Measurements from ENCODE around the gene SEC14L6. TPM values are rescaled to one million over a fixed set of nuclear protein-coding genes. Genes with fewer than 3 reads are reported as not detected.

Gene SEC14L6
- total and polyA plus RNA-seq, 9 of the 15 experiments (the other 6 are each of a cell fraction or from before 2014, with no cell fraction given), result 0.29 to 6.1 (median 1.9) TPM

GRCh38 chr22:30503551-30503950 is 43.0 kb downstream of the SEC14L6 start:
- 23% methylated on average over 9 of the region's 12 CpGs for WGBS (ENCODE audit: insufficient coverage, low coverage, missing lambda C conversion rate)
- no peaks in the 10 kb centered on the region for H3K79me2 ChIP-seq (ENCODE audit: control insufficient read depth, insufficient read depth, low read length)
- no TSS peak for BruUV-seq (replicated peaks)
- no peak overlapping the region for H3K27ac ChIP-seq (ENCODE audit: extremely low read depth, low read depth, low read length)
- ChIA-PET CTCF (ENCODE audit: low intra/inter-chr PET ratio) (no interaction called here), POLR2A (no interaction called here)
- in situ Hi-C loops (cut with MboI), result no loop called here
- H3K9ac ChIP-seq (ENCODE audit: insufficient read depth in 1 of 2, low read depth in 2 of 2, low read length in 2 of 2), result no peak overlapping the region
- H3K27me3 ChIP-seq (ENCODE audit: control insufficient read depth in 2 of 2, insufficient read depth in 2 of 2, low read length in 2 of 2), result no peaks in the 10 kb centered on the region
- TF ChIP-seq ZBTB1 (CRISPR knock-in tag; IDR thresholded peaks at IDR 0.05; ENCODE audit: borderline replicate concordance, low read depth), result no peak
- no peak for TF ChIP-seq ZNF444 (CRISPR knock-in tag; IDR thresholded peaks at IDR 0.05)
- TF ChIP-seq LARP7 (IDR thresholded peaks at IDR 0.05), result no peak
- TF ChIP-seq NFATC3 (IDR thresholded peaks at IDR 0.05), result no peak
- no peak for TF ChIP-seq BACH1 (tag; IDR thresholded peaks at IDR 0.05)
- TF ChIP-seq KLF1 (tag; IDR thresholded peaks at IDR 0.05), result no peak
- no peak for TF ChIP-seq NBN (IDR thresholded peaks at IDR 0.05; ENCODE audit: low read depth)
- TF ChIP-seq ZNF232 (CRISPR knock-in tag; IDR thresholded peaks at IDR 0.05), result no peak
- TF ChIP-seq LCOR (CRISPR knock-in tag; IDR thresholded peaks at IDR 0.05), result no peak
- TF ChIP-seq CHD2 (IDR thresholded peaks at IDR 0.05; ENCODE audit: low read depth, low read length), result no peak
- TF ChIP-seq POLR2A (conservative IDR thresholded peaks at IDR 0.05), result no peak
- no peak for TF ChIP-seq PYGO2 (tag; IDR thresholded peaks at IDR 0.05)
- TF ChIP-seq PTBP1 (IDR thresholded peaks at IDR 0.05; ENCODE audit: low read depth, low read length), result no peak
- TF ChIP-seq THAP12 (CRISPR knock-in tag; IDR thresholded peaks at IDR 0.05), result no peak
- TF ChIP-seq ZNF77 (CRISPR knock-in tag; IDR thresholded peaks at IDR 0.05), result no peak
- no peak for TF ChIP-seq ZNF449 (CRISPR knock-in tag; IDR thresholded peaks at IDR 0.05)
- TF ChIP-seq ZBTB33 (CRISPR knock-in tag; IDR thresholded peaks at IDR 0.05), result no peak
- no peak for TF ChIP-seq ZBTB8A (IDR thresholded peaks at IDR 0.05; ENCODE audit: partially characterized antibody)
- no peak overlapping the region for H3K4me3 ChIP-seq
- peaks cover 12 to 25% of the 10 kb centered on the region in 2 experiments; a peak in 4 of 5 replicates for H3K4me1 ChIP-seq (replicated peaks in 1 of 2; ENCODE audit: control insufficient read depth in 2 of 2, insufficient read depth in 2 of 2, low read length in 2 of 2)
- intact Hi-C loops (cut with micrococcal nuclease), result no loop called here
- H3K4me2 ChIP-seq (ENCODE audit: insufficient read depth, low read length), result no peak overlapping the region
- no peaks in the 10 kb centered on the region for H4K20me1 ChIP-seq (replicated peaks; ENCODE audit: control insufficient read depth, insufficient read depth, low read length)
- H3K9me1 ChIP-seq (ENCODE audit: control insufficient read depth, insufficient read depth, low read length), result no peaks in the 10 kb centered on the region
- no peak overlapping the region for H2AFZ ChIP-seq (ENCODE audit: low read depth, low read length)
- DNase-seq (ENCODE audit: extremely low read depth in 1 of 4, low spot score in 3 of 4) (no peak), FAIRE-seq (no peak), ATAC-seq (no peak)
- no peaks in the 10 kb centered on the region for H3K36me3 ChIP-seq (ENCODE audit: control insufficient read depth, insufficient read depth, low read length)
- H3K9me3 ChIP-seq (replicated peaks; ENCODE audit: control insufficient read depth, insufficient read depth, low read depth, low read length), result no peaks in the 10 kb centered on the region
